A673 (cell line): ENCODE results near the gene ANO7. TPM values are rescaled to one million over a fixed set of nuclear protein-coding genes. Genes with fewer than 3 reads are reported as not detected.

ENCODE experiments used
- BruUV-seq: library from RNA; stranded (reverse); fragments of 400-500 nt; replicated peaks from 2 replicates; lab custom pipeline; 2021; lab: Mats Ljungman, UMichigan
- CTCF ChIA-PET: fragments of 300-600 bp; sonication (Branson Sonifier 250); formaldehyde crosslinking; loops from one replicate; lab custom pipeline; 2022; ENCODE audit warnings: antibody characterized with exemption; lab: Charles Lee
- POLR2A ChIA-PET: fragments of 300-600 bp; sonication (Branson Sonifier 250); formaldehyde crosslinking; loops from one replicate; lab custom pipeline; 2022; ENCODE audit warnings: antibody characterized with exemption; ENCODE audit not compliant: low non-redundant PET; lab: Charles Lee
- DNase-seq: peaks from one replicate; pipeline ENCODE4 v3.0.0-alpha.2; 2015; ENCODE audit warnings: low spot score
- H3K27ac ChIP-seq: fragments of 200-600 bp; sonication (generic); 2 replicates; pipeline ENCODE4 v1.5.1; 2016; ENCODE audit warnings: mixed run types, low read depth, mild to moderate bottlenecking, mixed read lengths, antibody characterized with exemption, low read length; ENCODE audit not compliant: poor library complexity, severe bottlenecking
- H3K27me3 ChIP-seq: fragments of 200-600 bp; sonication (generic); replicated peaks from 2 replicates; pipeline ENCODE4 v1.6.1; 2017; ENCODE audit warnings: mixed run types, low read depth, mild to moderate bottlenecking, mixed read lengths, antibody characterized with exemption, low read length; ENCODE audit not compliant: insufficient read depth, poor library complexity
- H3K36me3 ChIP-seq: fragments of 200-600 bp; sonication (generic); 2 replicates; pipeline ENCODE4 v1.6.1; 2016; ENCODE audit warnings: mixed run types, mild to moderate bottlenecking, mixed read lengths, antibody characterized with exemption, low read length; ENCODE audit not compliant: insufficient read depth, poor library complexity, severe bottlenecking
- H3K4me1 ChIP-seq: fragments of 200-600 bp; sonication (generic); 2 replicates; pipeline ENCODE4 v1.6.1; 2017; ENCODE audit warnings: mixed run types, mild to moderate bottlenecking, mixed read lengths, antibody characterized with exemption, low read length; ENCODE audit not compliant: insufficient read depth, poor library complexity, severe bottlenecking
- H3K4me3 ChIP-seq: fragments of 200-600 bp; sonication (generic); 2 replicates; pipeline ENCODE4 v1.5.1; 2016; ENCODE audit warnings: low read depth, mixed run types, mild to moderate bottlenecking, mixed read lengths, low read length; ENCODE audit not compliant: poor library complexity, severe bottlenecking
- H3K9me3 ChIP-seq: fragments of 200-600 bp; sonication (generic); 2 replicates; pipeline ENCODE4 v1.6.1; 2016; ENCODE audit warnings: mixed run types, low read depth, mild to moderate bottlenecking, mixed read lengths, antibody characterized with exemption, low read length; ENCODE audit not compliant: poor library complexity, severe bottlenecking
- EZH2 ChIP-seq: fragments of 200-600 bp; sonication (generic); IDR thresholded peaks from 2 replicates; pipeline ENCODE4 v1.6.1; 2017; ENCODE audit warnings: borderline replicate concordance, low read depth, mild to moderate bottlenecking, mixed read lengths, antibody characterized with exemption, low read length; ENCODE audit not compliant: poor library complexity, severe bottlenecking
- intact Hi-C: fragments of 100-400 bp; cut with micrococcal nuclease; formaldehyde crosslinking; loops from one replicate; pipeline ENCODE4 v1.10.0; 2022; ENCODE audit not compliant: unreplicated experiment
- total RNA-seq: library from RNA; stranded (reverse); gene quantifications from 2 replicates; pipeline ENCODE4 v1.2.3, GENCODE V29; 2021
- TF ChIP-seq, protein P1 (sequence below): fragments of 300-800, 200-600 bp; sonication (generic); conservative IDR thresholded peaks from 2 replicates; pipeline ENCODE4 v1.5.1; 2017; ENCODE audit warnings: low read depth, mild to moderate bottlenecking, antibody characterized with exemption, low read length, moderate library complexity, mixed read lengths

Gene ANO7
- total RNA-seq, 1 experiment from 2014 or later, result 0.45 TPM

GRCh38 chr2:241142593-241142992 is 45.9 kb upstream of the ANO7 start:
- Histone ChIP-seq H3K27ac (no peak overlapping the region), H3K4me3 (no peak overlapping the region), H3K36me3 (peaks cover 14% of the 10 kb centered on the region), H3K9me3 (no peaks in the 10 kb centered on the region), H3K27me3 (no peaks in the 10 kb centered on the region), H3K4me1 (no peaks in the 10 kb centered on the region)
- DNase-seq, result no peak
- TF ChIP-seq, protein P1, sequence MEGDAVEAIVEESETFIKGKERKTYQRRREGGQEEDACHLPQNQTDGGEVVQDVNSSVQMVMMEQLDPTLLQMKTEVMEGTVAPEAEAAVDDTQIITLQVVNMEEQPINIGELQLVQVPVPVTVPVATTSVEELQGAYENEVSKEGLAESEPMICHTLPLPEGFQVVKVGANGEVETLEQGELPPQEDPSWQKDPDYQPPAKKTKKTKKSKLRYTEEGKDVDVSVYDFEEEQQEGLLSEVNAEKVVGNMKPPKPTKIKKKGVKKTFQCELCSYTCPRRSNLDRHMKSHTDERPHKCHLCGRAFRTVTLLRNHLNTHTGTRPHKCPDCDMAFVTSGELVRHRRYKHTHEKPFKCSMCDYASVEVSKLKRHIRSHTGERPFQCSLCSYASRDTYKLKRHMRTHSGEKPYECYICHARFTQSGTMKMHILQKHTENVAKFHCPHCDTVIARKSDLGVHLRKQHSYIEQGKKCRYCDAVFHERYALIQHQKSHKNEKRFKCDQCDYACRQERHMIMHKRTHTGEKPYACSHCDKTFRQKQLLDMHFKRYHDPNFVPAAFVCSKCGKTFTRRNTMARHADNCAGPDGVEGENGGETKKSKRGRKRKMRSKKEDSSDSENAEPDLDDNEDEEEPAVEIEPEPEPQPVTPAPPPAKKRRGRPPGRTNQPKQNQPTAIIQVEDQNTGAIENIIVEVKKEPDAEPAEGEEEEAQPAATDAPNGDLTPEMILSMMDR, result no peak
- TF ChIP-seq EZH2, result no peak
- CTCF ChIA-PET, result no interaction called here
- intact Hi-C loops, result no loop called here
- no TSS peak for BruUV-seq
- POLR2A ChIA-PET, result no interaction called here

DNA sequence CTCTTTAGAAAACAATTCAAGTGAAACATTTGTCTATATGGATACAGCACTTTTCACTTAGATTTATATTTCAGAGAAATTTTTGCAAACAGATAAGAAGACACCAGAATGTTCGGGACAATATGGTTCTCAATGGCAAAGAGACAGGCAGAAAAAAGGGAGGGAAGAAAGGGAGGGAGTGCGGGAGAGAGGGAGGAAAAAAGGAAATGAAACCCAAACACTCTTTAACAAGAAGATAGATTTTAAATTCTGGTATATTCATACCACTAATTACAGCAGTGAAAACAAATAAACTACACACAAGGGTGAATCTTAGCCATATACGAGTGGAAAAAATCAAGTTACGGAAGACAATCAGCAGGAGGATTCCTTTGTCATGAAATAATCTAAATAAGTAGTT is 42.2 kb upstream of the ANO7 start:
- Histone ChIP-seq H3K27me3 (no peaks in the 10 kb centered on the region), H3K4me1 (no peaks in the 10 kb centered on the region), H3K4me3 (no peak overlapping the region), H3K9me3 (no peaks in the 10 kb centered on the region), H3K36me3 (no peaks in the 10 kb centered on the region), H3K27ac (no peak overlapping the region)
- TF ChIP-seq, protein P1, result no peak
- no peak for TF ChIP-seq EZH2
- no peak for DNase-seq
- CTCF ChIA-PET, result no interaction called here
- no TSS peak for BruUV-seq
- POLR2A ChIA-PET, result no interaction called here
- intact Hi-C loops, result no loop called here

DNA sequence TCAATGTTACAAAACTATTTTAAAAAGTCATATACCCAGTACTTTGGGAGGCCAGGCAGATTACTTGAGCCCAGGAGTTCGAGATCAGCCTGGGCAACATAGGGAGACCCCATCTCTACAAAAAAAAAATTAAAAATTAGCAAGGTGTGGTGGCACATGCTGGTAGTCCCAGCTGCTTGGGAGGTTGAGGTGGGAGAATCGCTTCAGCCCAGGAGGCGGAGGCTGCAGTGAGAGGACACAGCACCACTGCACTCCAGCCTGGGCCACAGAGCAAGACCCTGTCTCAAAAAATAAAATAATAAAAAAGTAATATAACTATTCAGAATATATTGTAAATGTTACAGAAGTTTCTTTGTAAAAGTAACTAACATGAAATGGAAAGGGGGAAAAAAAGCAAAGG is 41.1 kb upstream of the ANO7 start:
- TF ChIP-seq EZH2, result no peak
- Histone ChIP-seq H3K4me3 (no peak overlapping the region), H3K27me3 (no peaks in the 10 kb centered on the region), H3K36me3 (no peaks in the 10 kb centered on the region), H3K27ac (no peak overlapping the region), H3K9me3 (no peaks in the 10 kb centered on the region), H3K4me1 (no peaks in the 10 kb centered on the region)
- ChIA-PET CTCF (no interaction called here), POLR2A (no interaction called here)
- intact Hi-C loops, result no loop called here
- no TSS peak for BruUV-seq
- no peak for DNase-seq

GRCh38 chr2:241148239-241148638 is 40.2 kb upstream of the ANO7 start:
- DNase-seq, result no peak
- Histone ChIP-seq H3K36me3 (no peaks in the 10 kb centered on the region), H3K27me3 (no peaks in the 10 kb centered on the region), H3K27ac (peak overlapping the region; percentile 77), H3K4me1 (no peaks in the 10 kb centered on the region), H3K9me3 (no peaks in the 10 kb centered on the region), H3K4me3 (peak overlapping the region; percentile 96)
- CTCF ChIA-PET, result no interaction called here
- no peak for TF ChIP-seq EZH2
- TF ChIP-seq, protein P1, result no peak
- TSS peak; percentile 42 for BruUV-seq
- intact Hi-C loops, result no loop called here
- POLR2A ChIA-PET, result no interaction called here
